Stimulated activated CD4-positive, alpha-beta T cell treated with anti-CD3 and anti-CD28 coated beads, TNF-alpha, amount 100 ng/mL, for 24 hours (primary cell): ENCODE data around the gene CYP46A1.

Experiments used
- DNase-seq, 3 experiments: peaks; one replicate each; pipeline ENCODE4 v3.0.0-alpha.2; 2020; ENCODE audit warnings: low read depth in 3 of 3

CYP46A1 gene

GRCh38 chr14:99687284-99688209 is 3.4 kb downstream of the CYP46A1 start:
- no peak for DNase-seq

GRCh38 chr14:99688210-99688581 is 4.1 kb downstream of the CYP46A1 start:
- no peak for DNase-seq

GRCh38 chr14:99688629-99689028 is 4.5 kb downstream of the CYP46A1 start:
- no peak for DNase-seq

GRCh38 chr14:99689266-99690236 is 5.5 kb downstream of the CYP46A1 start:
- no peak for DNase-seq

GRCh38 chr14:99690636-99691035 is 6.5 kb downstream of the CYP46A1 start:
- no peak for DNase-seq

- no peak for DNase-seq
Measured at GRCh38 chr14:99691111-99691885, 7.2 kb downstream of the CYP46A1 start.

- DNase-seq: no peak
Measured at GRCh38 chr14:99693918-99694317, 9.8 kb downstream of the CYP46A1 start.

GRCh38 chr14:99696929-99697328 is 12.8 kb downstream of the CYP46A1 start:
- no peak for DNase-seq

GRCh38 chr14:99698236-99698635 is 14.1 kb downstream of the CYP46A1 start:
- DNase-seq: no peak

GRCh38 chr14:99698642-99699041 is 14.5 kb downstream of the CYP46A1 start:
- no peak for DNase-seq

GRCh38 chr14:99699085-99699760 is 15.1 kb downstream of the CYP46A1 start:
- no peak for DNase-seq

- no peak for DNase-seq
Measured at GRCh38 chr14:99699861-99700260, 15.8 kb downstream of the CYP46A1 start.

- DNase-seq: no peak
Measured at GRCh38 chr14:99700379-99700778, 16.3 kb downstream of the CYP46A1 start.

- no peak for DNase-seq
Measured at GRCh38 chr14:99701260-99701659, 17.2 kb downstream of the CYP46A1 start.

- no peak for DNase-seq
Measured at GRCh38 chr14:99702115-99702514, 18.0 kb downstream of the CYP46A1 start.

- DNase-seq: no peak
Measured at GRCh38 chr14:99703381-99703780, 19.3 kb downstream of the CYP46A1 start.

GRCh38 chr14:99704037-99704436 is 19.9 kb downstream of the CYP46A1 start:
- no peak for DNase-seq

- DNase-seq: no peak
Measured at GRCh38 chr14:99706107-99706900, 22.2 kb downstream of the CYP46A1 start.

GRCh38 chr14:99707420-99707819 is 23.3 kb downstream of the CYP46A1 start:
- DNase-seq: no peak

- no peak for DNase-seq
Measured at GRCh38 chr14:99707921-99708320, 23.8 kb downstream of the CYP46A1 start.
